PC-9 (cell line): Measurements from ENCODE around the gene A4GALT.

ENCODE experiments used
- EZH2 ChIP-seq: fragments of 200-600 bp; sonication (generic); IDR thresholded peaks from 2 replicates; pipeline ENCODE4 v1.8.0; 2017; ENCODE audit warnings: antibody characterized with exemption, low read depth
- TF ChIP-seq, protein P1 (sequence below): fragments of 200-600 bp; sonication (generic); conservative IDR thresholded peaks from 2 replicates; pipeline ENCODE4 v1.6.1; 2017; ENCODE audit warnings: mixed run types, antibody characterized with exemption, mild to moderate bottlenecking, moderate library complexity

DNA sequence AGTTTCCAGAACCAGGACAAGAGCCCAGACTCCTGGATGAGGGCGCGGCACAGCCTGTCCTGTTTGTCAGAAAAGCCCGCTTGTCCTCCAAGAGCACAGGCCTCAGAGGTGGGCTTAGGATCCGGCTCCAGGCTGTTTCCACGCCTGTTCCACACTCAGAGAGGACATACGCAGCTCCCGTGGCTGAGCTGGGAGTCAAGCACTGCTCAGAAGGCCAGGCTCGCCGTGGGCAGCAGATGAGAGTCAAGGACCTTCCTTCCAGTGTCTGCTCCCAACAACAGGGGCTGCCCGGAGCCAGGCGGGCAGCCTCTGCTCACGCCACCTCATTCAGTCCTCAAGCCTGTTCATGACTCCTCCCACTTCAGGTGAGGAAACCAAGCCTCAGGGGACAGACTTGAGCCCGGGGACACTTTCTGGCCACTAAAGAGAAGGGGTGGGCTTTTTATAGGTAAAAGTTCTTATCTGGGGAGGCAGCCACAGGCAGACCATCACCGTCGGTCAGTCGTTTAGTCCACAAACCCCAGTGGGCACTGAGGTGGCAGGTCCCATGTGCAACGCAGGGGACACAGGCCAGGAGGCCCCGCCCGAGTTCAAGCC, 75.2 kb downstream of the A4GALT start:
- no peak for TF ChIP-seq EZH2
- TF ChIP-seq, protein P1, sequence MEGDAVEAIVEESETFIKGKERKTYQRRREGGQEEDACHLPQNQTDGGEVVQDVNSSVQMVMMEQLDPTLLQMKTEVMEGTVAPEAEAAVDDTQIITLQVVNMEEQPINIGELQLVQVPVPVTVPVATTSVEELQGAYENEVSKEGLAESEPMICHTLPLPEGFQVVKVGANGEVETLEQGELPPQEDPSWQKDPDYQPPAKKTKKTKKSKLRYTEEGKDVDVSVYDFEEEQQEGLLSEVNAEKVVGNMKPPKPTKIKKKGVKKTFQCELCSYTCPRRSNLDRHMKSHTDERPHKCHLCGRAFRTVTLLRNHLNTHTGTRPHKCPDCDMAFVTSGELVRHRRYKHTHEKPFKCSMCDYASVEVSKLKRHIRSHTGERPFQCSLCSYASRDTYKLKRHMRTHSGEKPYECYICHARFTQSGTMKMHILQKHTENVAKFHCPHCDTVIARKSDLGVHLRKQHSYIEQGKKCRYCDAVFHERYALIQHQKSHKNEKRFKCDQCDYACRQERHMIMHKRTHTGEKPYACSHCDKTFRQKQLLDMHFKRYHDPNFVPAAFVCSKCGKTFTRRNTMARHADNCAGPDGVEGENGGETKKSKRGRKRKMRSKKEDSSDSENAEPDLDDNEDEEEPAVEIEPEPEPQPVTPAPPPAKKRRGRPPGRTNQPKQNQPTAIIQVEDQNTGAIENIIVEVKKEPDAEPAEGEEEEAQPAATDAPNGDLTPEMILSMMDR: no peak
